ENCODE data around the gene HAND1.

The HAND1 gene

GRCh38 chr5:154451957-154452356 lies 26.1 kb downstream of the HAND1 start:
- H3K27ac ChIP-seq = no peak overlapping the region
- H3K4me1 ChIP-seq (ENCODE audit: low read depth, poor library complexity, severe bottlenecking) = peaks cover 14% of the 10 kb centered on the region
- H3K27me3 ChIP-seq (ENCODE audit: insufficient read depth, low read depth) = no peaks in the 10 kb centered on the region
- no peak for TF ChIP-seq CTCF (conservative IDR thresholded peaks at IDR 0.05; ENCODE audit: low read depth, low read length)
- no peaks in the 10 kb centered on the region for H4K20me1 ChIP-seq (ENCODE audit: insufficient read depth)
- no peak overlapping the region for H3K9ac ChIP-seq
- no peaks in the 10 kb centered on the region for H3K36me3 ChIP-seq (ENCODE audit: insufficient read depth)
- H3K79me2 ChIP-seq (ENCODE audit: insufficient read depth, low read depth) = no peaks in the 10 kb centered on the region
- H3K4me2 ChIP-seq = no peak overlapping the region
- H3K4me3 ChIP-seq (IDR thresholded peaks at IDR 0.05; ENCODE audit: insufficient read depth, low read depth, low read length) = no peak overlapping the region
- no peak overlapping the region for H2AFZ ChIP-seq (ENCODE audit: low read depth)

GRCh38 chr5:154449786-154450185 lies 28.2 kb downstream of the HAND1 start:
- Histone ChIP-seq H3K27ac (no peak overlapping the region), H3K79me2 (ENCODE audit: insufficient read depth, low read depth) (no peaks in the 10 kb centered on the region), H3K4me3 (IDR thresholded peaks at IDR 0.05; ENCODE audit: insufficient read depth, low read depth, low read length) (no peak overlapping the region), H3K4me1 (ENCODE audit: low read depth, poor library complexity, severe bottlenecking) (peaks cover 14% of the 10 kb centered on the region), H2AFZ (ENCODE audit: low read depth) (no peak overlapping the region), H3K4me2 (no peak overlapping the region), H4K20me1 (ENCODE audit: insufficient read depth) (no peaks in the 10 kb centered on the region), H3K36me3 (ENCODE audit: insufficient read depth) (no peaks in the 10 kb centered on the region), H3K27me3 (ENCODE audit: insufficient read depth, low read depth) (no peaks in the 10 kb centered on the region), H3K9ac (no peak overlapping the region)
- TF ChIP-seq CTCF (conservative IDR thresholded peaks at IDR 0.05; ENCODE audit: low read depth, low read length) = no peak

- TF ChIP-seq CTCF (conservative IDR thresholded peaks at IDR 0.05; ENCODE audit: low read depth, low read length) = no peak
- Histone ChIP-seq H3K27ac (no peak overlapping the region), H3K36me3 (ENCODE audit: insufficient read depth) (no peaks in the 10 kb centered on the region), H3K4me3 (IDR thresholded peaks at IDR 0.05; ENCODE audit: insufficient read depth, low read depth, low read length) (no peak overlapping the region), H3K9ac (no peak overlapping the region), H3K79me2 (ENCODE audit: insufficient read depth, low read depth) (no peaks in the 10 kb centered on the region), H3K4me2 (peak overlapping the region; percentile 84), H3K27me3 (ENCODE audit: insufficient read depth, low read depth) (no peaks in the 10 kb centered on the region), H4K20me1 (ENCODE audit: insufficient read depth) (no peaks in the 10 kb centered on the region), H3K4me1 (ENCODE audit: low read depth, poor library complexity, severe bottlenecking) (peaks cover 19% of the 10 kb centered on the region), H2AFZ (ENCODE audit: low read depth) (no peak overlapping the region)
These were observed 30.8 kb downstream of the HAND1 start for GRCh38 chr5:154447089-154447725.

GRCh38 chr5:154446195-154447088 lies 31.6 kb downstream of the HAND1 start:
- no peak for TF ChIP-seq CTCF (conservative IDR thresholded peaks at IDR 0.05; ENCODE audit: low read depth, low read length)
- no peaks in the 10 kb centered on the region for H3K36me3 ChIP-seq (ENCODE audit: insufficient read depth)
- peak overlapping the region; percentile 37; the same call in 1 of the 2 replicates for H3K9ac ChIP-seq
- H3K79me2 ChIP-seq (ENCODE audit: insufficient read depth, low read depth) = no peaks in the 10 kb centered on the region
- H2AFZ ChIP-seq (ENCODE audit: low read depth) = peak overlapping the region; percentile 64
- no peak overlapping the region for H3K4me3 ChIP-seq (IDR thresholded peaks at IDR 0.05; ENCODE audit: insufficient read depth, low read depth, low read length)
- peak overlapping the region; percentile 84 for H3K4me2 ChIP-seq
- peaks cover 19% of the 10 kb centered on the region for H3K4me1 ChIP-seq (ENCODE audit: low read depth, poor library complexity, severe bottlenecking)
- no peaks in the 10 kb centered on the region for H4K20me1 ChIP-seq (ENCODE audit: insufficient read depth)
- H3K27ac ChIP-seq = no peak overlapping the region
- no peaks in the 10 kb centered on the region for H3K27me3 ChIP-seq (ENCODE audit: insufficient read depth, low read depth)
